Vagina (tissue), 2 donors: ENCODE measurements around the gene TMIGD2. TPM values are rescaled to one million over a fixed set of nuclear protein-coding genes. Genes with fewer than 3 reads are reported as not detected.

ENCODE experiments used
- DNase-seq, 2 donors: peaks; one replicate each; pipeline ENCODE4 v3.0.0-alpha.2; 2017; ENCODE audit errors: extremely low spot score in 2 of 2
- H3K27ac ChIP-seq: fragments of 200-600 bp; sonication (generic); one replicate; pipeline ENCODE4 v1.5.1; 2019
- H3K27me3 ChIP-seq: fragments of 200-600 bp; sonication (generic); one replicate; pipeline ENCODE4 v1.5.1; 2019
- H3K36me3 ChIP-seq, 2 donors: fragments of 200-600 bp; sonication (generic); one replicate each; pipeline ENCODE4 v1.5.1; 2017 to 2019
- H3K4me1 ChIP-seq: fragments of 200-600 bp; sonication (generic); one replicate; pipeline ENCODE4 v1.5.1; 2019
- H3K4me3 ChIP-seq, 2 donors: fragments of 200-600 bp; sonication (generic); 1 replicate in 1 of 2; 2 replicates in 1 of 2; pipeline ENCODE4 v1.5.1; 2016 to 2019
- H3K9me3 ChIP-seq: fragments of 200-600 bp; sonication (generic); one replicate; pipeline ENCODE4 v1.5.1; 2019
- CTCF ChIP-seq, 3 experiments: fragments of 450-650 bp in 2 of 3; fragments of 200-600 bp in 1 of 3; sonication (generic) in 1 of 3; IDR thresholded peaks; one replicate each; pipeline ENCODE4 v1.5.1; 2017 to 2019; ENCODE audit warnings: antibody characterized with exemption in 3 of 3, mild to moderate bottlenecking in 2 of 3, moderate library complexity in 2 of 3
- POLR2A ChIP-seq, 2 donors: fragments of 450-650 bp; IDR thresholded peaks; one replicate each; pipeline ENCODE4 v1.6.1; 2017; ENCODE audit warnings: antibody characterized with exemption in 2 of 2, mild to moderate bottlenecking in 2 of 2, moderate library complexity in 2 of 2
- POLR2AphosphoS5 ChIP-seq, 2 donors: sonication (generic); formaldehyde crosslinking; IDR thresholded peaks; one replicate each; pipeline ENCODE4 v1.9.0; 2017; ENCODE audit warnings: antibody characterized with exemption in 2 of 2, mild to moderate bottlenecking in 2 of 2, low read depth in 1 of 2; ENCODE audit not compliant: insufficient read depth in 1 of 2
- intact Hi-C: fragments of 100-400 bp; cut with DNase I; formaldehyde crosslinking; loops from one replicate; pipeline ENCODE4 v1.15.1; 2023
- total RNA-seq: library from RNA; depleted of rRNA; stranded (reverse); fragments of >200 nt; gene quantifications from one replicate; pipeline ENCODE4 v1.2.3, GENCODE V29; 2016

Gene TMIGD2
- total RNA-seq, 1 donor from 2014 or later: not detected

- Histone ChIP-seq H3K36me3 (no peaks in the 10 kb centered on the region), H3K27ac (peak overlapping the region; percentile 39), H3K4me1 (peaks cover 22% of the 10 kb centered on the region), H3K9me3 (no peaks in the 10 kb centered on the region), H3K4me3 (peak overlapping the region; percentile 52 to 54), H3K27me3 (no peaks in the 10 kb centered on the region)
- peak in 1 of 2 donors; percentile 97 for DNase-seq
- peak in 1 of 2 donors; percentile 11 for TF ChIP-seq POLR2A (IDR thresholded peaks at IDR 0.05)
- TF ChIP-seq POLR2AphosphoS5 (IDR thresholded peaks at IDR 0.05; ENCODE audit: insufficient read depth in 1 of 2, low read depth in 1 of 2): peak in 1 of 2 donors; percentile 75
- TF ChIP-seq CTCF (IDR thresholded peaks at IDR 0.05): no peak
- intact Hi-C loops: no loop called here
These were observed 26.2 kb upstream of the TMIGD2 start for GRCh38 chr19:4328243-4328990.

- no peaks in the 10 kb centered on the region for H3K36me3 ChIP-seq
- H3K4me3 ChIP-seq: peak overlapping the region; percentile 52 to 53
- no peak for DNase-seq
- no peaks in the 10 kb centered on the region for H3K9me3 ChIP-seq
- intact Hi-C loops: no loop called here
- H3K27ac ChIP-seq: peak overlapping the region; percentile 39
- TF ChIP-seq POLR2AphosphoS5 (IDR thresholded peaks at IDR 0.05; ENCODE audit: insufficient read depth in 1 of 2, low read depth in 1 of 2) (no peak), POLR2A (IDR thresholded peaks at IDR 0.05) (no peak), CTCF (IDR thresholded peaks at IDR 0.05) (no peak)
- no peaks in the 10 kb centered on the region for H3K27me3 ChIP-seq
- peaks cover 22% of the 10 kb centered on the region for H3K4me1 ChIP-seq
These were observed 25.7 kb upstream of the TMIGD2 start for GRCh38 chr19:4327877-4328242.

- TF ChIP-seq POLR2AphosphoS5 (IDR thresholded peaks at IDR 0.05; ENCODE audit: insufficient read depth in 1 of 2, low read depth in 1 of 2) (no peak), CTCF (IDR thresholded peaks at IDR 0.05) (no peak), POLR2A (IDR thresholded peaks at IDR 0.05) (no peak)
- intact Hi-C loops: no loop called here
- H3K27ac ChIP-seq: peak overlapping the region; percentile 39
These were observed 25.2 kb upstream of the TMIGD2 start for GRCh38 chr19:4327252-4327876.

GRCh38 chr19:4326837-4327251 is 24.7 kb upstream of the TMIGD2 start:
- intact Hi-C loops: no loop called here
- H3K36me3 ChIP-seq: no peaks in the 10 kb centered on the region
- H3K4me1 ChIP-seq: peaks cover 22% of the 10 kb centered on the region
- H3K4me3 ChIP-seq: peak overlapping the region; percentile 52 to 53
- H3K27ac ChIP-seq: no peak overlapping the region
- TF ChIP-seq POLR2AphosphoS5 (IDR thresholded peaks at IDR 0.05; ENCODE audit: insufficient read depth in 1 of 2, low read depth in 1 of 2) (no peak), CTCF (IDR thresholded peaks at IDR 0.05) (no peak), POLR2A (IDR thresholded peaks at IDR 0.05) (no peak)
- H3K27me3 ChIP-seq: no peaks in the 10 kb centered on the region
- H3K9me3 ChIP-seq: no peaks in the 10 kb centered on the region
- DNase-seq: no peak

More at GRCh38 chr19:4327252-4327876, 25.2 kb upstream of the TMIGD2 start:
- H3K4me3 ChIP-seq: peak overlapping the region; percentile 52 to 53
- H3K27me3 ChIP-seq: no peaks in the 10 kb centered on the region
- H3K9me3 ChIP-seq: no peaks in the 10 kb centered on the region
- no peaks in the 10 kb centered on the region for H3K36me3 ChIP-seq
- no peak for DNase-seq
- peaks cover 22% of the 10 kb centered on the region for H3K4me1 ChIP-seq
